ENCODE results near the gene DNAJB4. TPM values are rescaled to one million over a fixed set of nuclear protein-coding genes. Genes with fewer than 3 reads are reported as not detected.
A peak's percentile ranks its signal among the peaks of the same experiment; 100 is the strongest.
"Not testable (repeated sequence)": the region's sequence is repeated elsewhere in the genome, so short reads cannot be mapped to it uniquely, and the experiment has no call there.

DNAJB4 gene
- total RNA-seq, 2 donors from 2014 or later, result 9.8 to 35.8 TPM

- DNase-seq (ENCODE audit: low spot score in 2 of 2), result no peak
- Mint-ChIP-seq H3K9me3 (no peaks in the 10 kb centered on the region), H3K36me3 (peaks cover 0 to 4% of the 10 kb centered on the region in 2 donors), H3K27ac (no peak overlapping the region)
- ATAC-seq, result no peak
Measured at GRCh38 chr1:77983997-77984355, 20.8 kb upstream of the DNAJB4 start.

- H3K9me3 Mint-ChIP-seq, result no peaks in the 10 kb centered on the region
- no peak for DNase-seq (ENCODE audit: low spot score in 2 of 2)
- no peak for ATAC-seq
- H3K36me3 Mint-ChIP-seq, result peaks cover 0 to 4% of the 10 kb centered on the region in 2 donors
- H3K27ac Mint-ChIP-seq, result no peak overlapping the region
Measured at GRCh38 chr1:77984629-77985028, 20.1 kb upstream of the DNAJB4 start.

GRCh38 chr1:77986810-77987209, 17.9 kb upstream of the DNAJB4 start:
- DNase-seq (ENCODE audit: low spot score in 2 of 2), result peak in 1 of 2 donors; percentile 69
- Mint-ChIP-seq H3K9me3 (no peaks in the 10 kb centered on the region), H3K27ac (peak overlapping the region in 1 of 2 donors; percentile 71), H3K36me3 (peaks cover 0 to 4% of the 10 kb centered on the region in 2 donors)
- peak; percentile 74 to 99 for ATAC-seq

GRCh38 chr1:77987919-77988318, 16.8 kb upstream of the DNAJB4 start:
- no peaks in the 10 kb centered on the region for H3K9me3 Mint-ChIP-seq
- ATAC-seq, result no peak
- H3K36me3 Mint-ChIP-seq, result peaks cover 0 to 4% of the 10 kb centered on the region in 2 donors
- no peak for DNase-seq (ENCODE audit: low spot score in 2 of 2)
- no peak overlapping the region for H3K27ac Mint-ChIP-seq

- H3K36me3 Mint-ChIP-seq, result no peaks in the 10 kb centered on the region
- DNase-seq (ENCODE audit: low spot score in 2 of 2), result no peak
- no peaks in the 10 kb centered on the region for H3K9me3 Mint-ChIP-seq
- H3K27ac Mint-ChIP-seq, result peak overlapping the region in 1 of 2 donors; percentile 20
- ATAC-seq, result no peak
Measured at GRCh38 chr1:77989744-77990143, 15.0 kb upstream of the DNAJB4 start.

- no peaks in the 10 kb centered on the region for H3K36me3 Mint-ChIP-seq
- H3K27ac Mint-ChIP-seq, result no peak overlapping the region
- ATAC-seq (peak in 1 of 2 donors; percentile 58), DNase-seq (ENCODE audit: low spot score in 2 of 2) (no peak)
- no peaks in the 10 kb centered on the region for H3K9me3 Mint-ChIP-seq
Measured at GRCh38 chr1:77990629-77991204, 14.0 kb upstream of the DNAJB4 start.

GRCh38 chr1:77991638-77992037, 13.1 kb upstream of the DNAJB4 start:
- no peaks in the 10 kb centered on the region for H3K9me3 Mint-ChIP-seq
- no peak overlapping the region for H3K27ac Mint-ChIP-seq
- DNase-seq (ENCODE audit: low spot score in 2 of 2) (no peak), ATAC-seq (no peak)
- H3K36me3 Mint-ChIP-seq, result no peaks in the 10 kb centered on the region

- Mint-ChIP-seq H3K9me3 (no peaks in the 10 kb centered on the region), H3K27ac (no peak overlapping the region), H3K36me3 (no peaks in the 10 kb centered on the region)
- no peak for DNase-seq (ENCODE audit: low spot score in 2 of 2)
- ATAC-seq, result no peak
Measured at GRCh38 chr1:77994117-77994705, 10.5 kb upstream of the DNAJB4 start.

GRCh38 chr1:77996734-77997133, 8.0 kb upstream of the DNAJB4 start:
- Mint-ChIP-seq H3K27ac (no peak overlapping the region), H3K9me3 (no peaks in the 10 kb centered on the region), H3K36me3 (no peaks in the 10 kb centered on the region)
- no peak for ATAC-seq
- DNase-seq (ENCODE audit: low spot score in 2 of 2), result no peak

GRCh38 chr1:78000536-78000935, 4.2 kb upstream of the DNAJB4 start:
- not testable (repeated sequence) for ATAC-seq, H3K36me3 Mint-ChIP-seq, H3K27ac Mint-ChIP-seq

GRCh38 chr1:78003070-78003746, 1.5 kb upstream of the DNAJB4 start:
- H3K36me3 Mint-ChIP-seq, result peaks cover 0 to 9% of the 10 kb centered on the region in 2 donors
- DNase-seq (ENCODE audit: low spot score in 2 of 2) (no peak), ATAC-seq (no peak)
- H3K9me3 Mint-ChIP-seq, result no peaks in the 10 kb centered on the region
- H3K27ac Mint-ChIP-seq, result peak overlapping the region; percentile 74 to 99

More at GRCh38 chr1:78000536-78000935, 4.2 kb upstream of the DNAJB4 start:
- not testable (repeated sequence) for H3K9me3 Mint-ChIP-seq; DNase-seq (ENCODE audit: low spot score in 2 of 2)

- H3K27ac Mint-ChIP-seq, result peak overlapping the region; percentile 99 to 100
- no peaks in the 10 kb centered on the region for H3K9me3 Mint-ChIP-seq
- peaks cover 0 to 9% of the 10 kb centered on the region in 2 donors for H3K36me3 Mint-ChIP-seq
- DNase-seq (ENCODE audit: low spot score in 2 of 2) (peak in 1 of 2 donors; percentile 49), ATAC-seq (peak; percentile 38 to 77)
Measured at GRCh38 chr1:78003882-78004718, 639 bp upstream of the DNAJB4 start.

- Mint-ChIP-seq H3K36me3 (peaks cover 0 to 9% of the 10 kb centered on the region in 2 donors), H3K9me3 (no peaks in the 10 kb centered on the region), H3K27ac (peak overlapping the region; percentile 99 to 100)
- ATAC-seq (no peak), DNase-seq (ENCODE audit: low spot score in 2 of 2) (no peak)
Measured at GRCh38 chr1:78005448-78005722, 646 bp downstream of the DNAJB4 start.

- H3K27ac Mint-ChIP-seq, result peak overlapping the region in 1 of 2 donors; percentile 99
- DNase-seq (ENCODE audit: low spot score in 2 of 2), result no peak
- no peak for ATAC-seq
- H3K36me3 Mint-ChIP-seq, result peaks cover 0 to 9% of the 10 kb centered on the region in 2 donors
- no peaks in the 10 kb centered on the region for H3K9me3 Mint-ChIP-seq
Measured at GRCh38 chr1:78005755-78006154, 1.0 kb downstream of the DNAJB4 start.

- ATAC-seq (no peak), DNase-seq (ENCODE audit: low spot score in 2 of 2) (no peak)
- Mint-ChIP-seq H3K9me3 (no peaks in the 10 kb centered on the region), H3K36me3 (peaks cover 0 to 9% of the 10 kb centered on the region in 2 donors), H3K27ac (peak overlapping the region in 1 of 2 donors; percentile 99)
Measured at GRCh38 chr1:78006521-78006920, 1.8 kb downstream of the DNAJB4 start.

- DNase-seq (ENCODE audit: low spot score in 2 of 2) (no peak), ATAC-seq (no peak)
- Mint-ChIP-seq H3K9me3 (no peaks in the 10 kb centered on the region), H3K36me3 (peaks cover 0 to 9% of the 10 kb centered on the region in 2 donors), H3K27ac (no peak overlapping the region)
Measured at GRCh38 chr1:78007677-78008341, 3.1 kb downstream of the DNAJB4 start.

GRCh38 chr1:78009276-78009675, 4.5 kb downstream of the DNAJB4 start:
- Mint-ChIP-seq H3K27ac (no peak overlapping the region), H3K36me3 (peaks cover 7 to 9% of the 10 kb centered on the region in 2 donors), H3K9me3 (no peaks in the 10 kb centered on the region)
- no peak for ATAC-seq
- DNase-seq (ENCODE audit: low spot score in 2 of 2), result no peak

Measured in activated naive CD4-positive, alpha-beta T cell treated with anti-CD3 and anti-CD28 coated beads, Interleukin-2, amount 50 U/mL, for 72 hours (primary cell).